ENCODE measurements around the gene GPAM.
A peak's percentile ranks its signal among the peaks of the same experiment; 100 is the strongest.

GPAM gene

DNA sequence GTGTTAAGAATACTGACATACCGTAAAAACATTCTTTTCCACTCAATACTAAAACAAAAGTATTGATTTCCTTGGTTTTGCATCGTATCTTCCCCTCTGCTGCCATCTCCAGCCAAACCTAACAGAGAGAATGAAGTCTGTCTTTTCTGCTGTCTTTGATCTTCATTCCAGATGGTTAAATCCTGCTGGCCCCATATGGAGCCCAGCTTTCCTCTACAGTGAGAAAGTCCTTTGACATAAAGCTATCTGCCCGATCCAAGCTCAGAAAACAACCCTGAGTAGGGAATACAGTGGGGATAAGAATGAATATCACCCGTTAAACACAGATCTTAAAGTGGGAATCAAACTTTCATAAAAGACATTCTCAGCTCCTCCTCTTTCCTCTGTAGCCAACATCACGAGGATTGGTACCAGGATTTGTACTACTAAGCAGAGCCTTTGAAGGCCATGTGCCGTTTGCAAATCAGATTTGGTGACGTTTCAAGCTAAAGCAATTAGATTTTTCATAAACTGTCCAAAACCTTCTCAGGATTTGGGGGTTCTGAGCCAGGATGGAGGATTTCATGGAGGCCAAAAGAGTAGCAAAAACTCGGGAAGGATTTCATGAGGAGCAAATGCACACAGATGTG is 30.8 kb upstream of the GPAM start:
- no peak overlapping the region for H3K4me3 ChIP-seq
- no peaks in the 10 kb centered on the region for H3K27me3 ChIP-seq
- peaks cover 0 to 9% (median 5%) of the 10 kb centered on the region in 4 donors for H3K4me1 ChIP-seq
- H3K27ac ChIP-seq = no peak overlapping the region
- no peak for DNase-seq
- intact Hi-C loops (cut with DNase I; ENCODE audit: low total_unique reads) = no loop called here
- TF ChIP-seq, protein P1, sequence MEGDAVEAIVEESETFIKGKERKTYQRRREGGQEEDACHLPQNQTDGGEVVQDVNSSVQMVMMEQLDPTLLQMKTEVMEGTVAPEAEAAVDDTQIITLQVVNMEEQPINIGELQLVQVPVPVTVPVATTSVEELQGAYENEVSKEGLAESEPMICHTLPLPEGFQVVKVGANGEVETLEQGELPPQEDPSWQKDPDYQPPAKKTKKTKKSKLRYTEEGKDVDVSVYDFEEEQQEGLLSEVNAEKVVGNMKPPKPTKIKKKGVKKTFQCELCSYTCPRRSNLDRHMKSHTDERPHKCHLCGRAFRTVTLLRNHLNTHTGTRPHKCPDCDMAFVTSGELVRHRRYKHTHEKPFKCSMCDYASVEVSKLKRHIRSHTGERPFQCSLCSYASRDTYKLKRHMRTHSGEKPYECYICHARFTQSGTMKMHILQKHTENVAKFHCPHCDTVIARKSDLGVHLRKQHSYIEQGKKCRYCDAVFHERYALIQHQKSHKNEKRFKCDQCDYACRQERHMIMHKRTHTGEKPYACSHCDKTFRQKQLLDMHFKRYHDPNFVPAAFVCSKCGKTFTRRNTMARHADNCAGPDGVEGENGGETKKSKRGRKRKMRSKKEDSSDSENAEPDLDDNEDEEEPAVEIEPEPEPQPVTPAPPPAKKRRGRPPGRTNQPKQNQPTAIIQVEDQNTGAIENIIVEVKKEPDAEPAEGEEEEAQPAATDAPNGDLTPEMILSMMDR (IDR thresholded peaks at IDR 0.05) = no peak
- no peaks in the 10 kb centered on the region for H3K9me3 ChIP-seq
- H3K36me3 ChIP-seq = no peaks in the 10 kb centered on the region

DNA sequence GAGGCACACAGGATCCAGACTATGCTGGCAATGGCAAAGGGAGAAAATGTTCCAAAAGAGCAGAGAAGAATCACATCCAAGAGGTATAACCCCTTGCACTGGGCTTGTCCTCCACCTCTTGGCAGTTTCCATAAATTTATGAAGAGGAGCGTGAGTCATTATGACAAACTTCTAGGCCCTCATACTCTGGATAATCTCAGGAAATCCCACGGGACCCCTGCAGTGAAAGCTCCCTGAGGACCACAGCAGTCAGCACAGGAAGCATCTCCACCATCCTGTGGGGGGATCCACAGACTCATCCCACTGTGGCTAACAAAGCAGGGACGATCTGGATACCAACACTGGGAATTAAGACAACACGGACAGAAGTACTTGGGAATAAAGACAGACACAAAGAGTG is 30.3 kb upstream of the GPAM start:
- DNase-seq = no peak
- Histone ChIP-seq H3K27me3 (no peaks in the 10 kb centered on the region), H3K27ac (no peak overlapping the region), H3K4me3 (no peak overlapping the region), H3K4me1 (peaks cover 0 to 15% (median 11%) of the 10 kb centered on the region in 4 donors), H3K9me3 (no peaks in the 10 kb centered on the region), H3K36me3 (no peaks in the 10 kb centered on the region)
- intact Hi-C loops (cut with DNase I; ENCODE audit: low total_unique reads) = no loop called here
- TF ChIP-seq, protein P1 (IDR thresholded peaks at IDR 0.05) = no peak

DNA sequence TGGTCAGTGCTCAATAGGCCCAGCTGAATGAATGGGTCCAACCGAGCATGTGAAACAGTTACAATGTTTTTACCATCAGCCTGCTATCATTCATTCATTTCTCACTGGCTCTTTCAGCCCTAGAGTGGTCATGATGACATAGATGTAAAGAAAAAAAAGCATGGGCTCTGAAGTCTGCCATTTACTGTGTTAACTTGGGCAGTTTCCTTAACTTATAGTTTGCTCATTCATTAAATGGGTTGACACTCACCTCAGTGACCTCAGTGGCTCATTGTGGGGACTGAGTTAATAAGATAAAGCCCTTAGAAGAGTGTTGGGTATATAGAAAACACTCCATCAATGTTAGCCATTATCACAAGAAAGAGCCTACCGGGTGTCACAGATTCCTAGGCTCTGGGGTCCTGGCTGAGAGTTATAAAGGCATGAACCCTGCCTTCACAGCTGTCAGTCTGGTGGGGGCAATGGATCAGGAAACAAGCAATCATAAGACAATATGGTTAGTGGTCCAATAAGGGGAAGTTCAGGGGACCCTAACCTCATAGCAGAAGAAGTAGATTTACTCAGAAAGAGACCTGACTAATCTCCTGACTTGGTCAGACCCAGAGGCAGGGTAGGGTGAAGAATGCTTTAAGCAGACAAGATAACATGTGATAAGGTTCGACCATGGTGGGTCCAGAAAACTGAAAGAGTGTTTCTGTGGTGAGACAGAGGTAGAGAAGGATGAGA is 29.7 kb upstream of the GPAM start:
- Histone ChIP-seq H3K4me3 (no peak overlapping the region), H3K27ac (no peak overlapping the region), H3K36me3 (no peaks in the 10 kb centered on the region), H3K27me3 (no peaks in the 10 kb centered on the region), H3K4me1 (peaks cover 0 to 20% (median 16%) of the 10 kb centered on the region in 4 donors), H3K9me3 (no peaks in the 10 kb centered on the region)
- DNase-seq = no peak
- TF ChIP-seq, protein P1 (IDR thresholded peaks at IDR 0.05) = no peak
- intact Hi-C loops (cut with DNase I; ENCODE audit: low total_unique reads) = no loop called here

DNA sequence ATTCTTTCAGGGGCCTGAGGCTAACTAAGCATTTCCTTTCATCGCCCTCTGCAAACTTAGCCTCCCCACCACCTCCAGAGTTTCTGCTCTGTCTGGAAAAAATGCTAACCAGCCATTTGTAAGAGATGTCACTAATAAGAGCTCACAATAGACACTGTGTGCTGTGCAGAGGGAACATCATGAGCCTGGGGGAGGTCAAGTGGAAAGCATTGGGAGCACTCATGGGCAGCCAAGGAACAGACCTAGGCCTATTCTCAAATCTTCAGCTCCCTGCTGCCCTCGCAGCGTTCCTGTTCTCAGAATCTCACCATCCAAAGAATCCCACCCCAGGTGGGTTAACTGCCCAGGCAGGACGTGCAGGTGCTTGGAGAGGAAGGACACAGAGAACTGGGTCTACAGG is 27.1 kb upstream of the GPAM start:
- TF ChIP-seq, protein P1 (IDR thresholded peaks at IDR 0.05) = no peak
- H3K36me3 ChIP-seq = no peaks in the 10 kb centered on the region
- H3K9me3 ChIP-seq = no peaks in the 10 kb centered on the region
- intact Hi-C loops (cut with DNase I; ENCODE audit: low total_unique reads) = no loop called here
- no peaks in the 10 kb centered on the region for H3K27me3 ChIP-seq
- no peak overlapping the region for H3K27ac ChIP-seq
- peaks cover 0 to 33% (median 22%) of the 10 kb centered on the region in 4 donors for H3K4me1 ChIP-seq
- no peak for DNase-seq
- H3K4me3 ChIP-seq = no peak overlapping the region

DNA sequence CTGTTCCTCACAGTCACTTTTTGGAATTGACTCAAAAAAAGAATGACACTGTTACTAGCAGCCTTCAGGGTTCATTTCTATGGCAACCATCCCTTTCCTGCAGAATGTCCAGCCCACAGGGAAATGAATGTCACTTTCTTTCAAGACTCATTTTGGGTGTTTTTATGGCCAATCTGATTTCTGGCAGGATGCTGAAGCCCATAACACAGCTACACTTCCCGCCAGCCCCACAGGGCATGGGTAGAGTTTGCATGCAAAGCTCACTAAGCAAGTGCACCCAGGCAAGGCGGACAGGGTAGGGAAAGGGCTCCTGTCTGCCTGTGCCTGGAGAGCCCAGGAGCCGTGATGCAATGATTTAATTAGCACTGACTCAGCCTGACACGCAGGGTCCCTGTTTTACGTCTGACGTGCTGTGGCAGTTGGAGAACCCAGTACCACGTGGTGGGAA is 26.1 kb upstream of the GPAM start:
- H3K4me1 ChIP-seq = peaks cover 0 to 33% (median 22%) of the 10 kb centered on the region in 4 donors
- H3K27ac ChIP-seq = peak overlapping the region in 1 of 2 donors; percentile 58
- H3K36me3 ChIP-seq = no peaks in the 10 kb centered on the region
- no peak for DNase-seq
- H3K27me3 ChIP-seq = no peaks in the 10 kb centered on the region
- no peak overlapping the region for H3K4me3 ChIP-seq
- TF ChIP-seq, protein P1 (IDR thresholded peaks at IDR 0.05) = no peak
- H3K9me3 ChIP-seq = no peaks in the 10 kb centered on the region
- intact Hi-C loops (cut with DNase I; ENCODE audit: low total_unique reads) = no loop called here
